Measurements from ENCODE around the gene PCDHB2. TPM values are rescaled to one million over a fixed set of nuclear protein-coding genes. Genes with fewer than 3 reads are reported as not detected.
"Not testable (repeated sequence)": the region's sequence is repeated elsewhere in the genome, so short reads cannot be mapped to it uniquely, and the experiment has no call there.

Gene PCDHB2
- total RNA-seq, result 1 to 10 TPM; 5.2 to 5.8 TPM
- polyA plus RNA-seq (ENCODE audit: insufficient read length in 2 of 2), result 10 to 100 TPM; 10.3 to 10.8 TPM
- long read RNA-seq, donor 1, full-length matches to known transcripts, result 11 of 11 reads
- long read RNA-seq, donor 1, partial matches to known transcripts, result 0 of 11 reads
- long read RNA-seq, donor 1, other reads (novel, unspliced or antisense), result 0 of 11 reads
- long read RNA-seq, donor 2, full-length matches to known transcripts, result 7 of 7 reads
- long read RNA-seq, donor 2, partial matches to known transcripts, result 0 of 7 reads
- long read RNA-seq, donor 2, other reads (novel, unspliced or antisense), result 0 of 7 reads
- long read RNA-seq, donor 3, full-length matches to known transcripts, result 11 of 11 reads
- long read RNA-seq, donor 3, partial matches to known transcripts, result 0 of 11 reads
- long read RNA-seq, donor 3, other reads (novel, unspliced or antisense), result 0 of 11 reads
- long read RNA-seq, donor 4, full-length matches to known transcripts, result 3 of 3 reads
- long read RNA-seq, donor 4, partial matches to known transcripts, result 0 of 3 reads
- long read RNA-seq, donor 4, other reads (novel, unspliced or antisense), result 0 of 3 reads

- 14% methylated on average over 25 of the region's 29 CpGs for WGBS (ENCODE audit: insufficient coverage)
- Histone ChIP-seq H3K27ac (ENCODE audit: low read depth, low read length) (no peak within 1 kb of the TSS), H3K4me3 (ENCODE audit: low read depth, low read length) (peak within 1 kb of the TSS; percentile 29), H3K36me3 (ENCODE audit: control insufficient read depth, insufficient read depth, low read length) (no peaks in the 10 kb centered on the region), H3K4me1 (ENCODE audit: control insufficient read depth, insufficient read depth, low read length) (no peaks in the 10 kb centered on the region), H3K9me3 (ENCODE audit: control insufficient read depth, insufficient read depth, low read length) (peaks cover 3% of the 10 kb centered on the region), H3K27me3 (ENCODE audit: control insufficient read depth, insufficient read depth, low read length) (peaks cover 7% of the 10 kb centered on the region)
- peak in 2 of 6 donors; percentile 60 to 81 for DNase-seq (ENCODE audit: low read depth in 4 of 6, low spot score in 6 of 6)
Measured at GRCh38 chr5:141094481-141095262, at the start of gene PCDHB2. Gene PCDHB2, plus strand, starts transcription at chr5:141094615. Its CDS starts 176 bp downstream, at chr5:141094791.

GRCh38 chr5:141050622-141051520, 43.5 kb upstream of the PCDHB2 start, which contains the start of gene PCDHB1:
Gene PCDHB1, plus strand, starts transcription at chr5:141051374. Its CDS starts 97 bp downstream, at chr5:141051471.
- Histone ChIP-seq H3K27me3 (ENCODE audit: control insufficient read depth, insufficient read depth, low read length) (peaks cover 36% of the 10 kb centered on the region), H3K36me3 (ENCODE audit: control insufficient read depth, insufficient read depth, low read length) (no peaks in the 10 kb centered on the region), H3K27ac (ENCODE audit: low read depth, low read length) (no peak within 1 kb of the TSS), H3K9me3 (ENCODE audit: control insufficient read depth, insufficient read depth, low read length) (no peaks in the 10 kb centered on the region), H3K4me1 (ENCODE audit: control insufficient read depth, insufficient read depth, low read length) (peaks cover 8% of the 10 kb centered on the region), H3K4me3 (ENCODE audit: low read depth, low read length) (peak within 1 kb of the TSS; percentile 28)
- 13% methylated on average over 14 of the region's 20 CpGs for WGBS (ENCODE audit: insufficient coverage)
- peak in 3 of 6 donors; percentile 1 to 32 (median 3) for DNase-seq (ENCODE audit: low read depth in 4 of 6, low spot score in 6 of 6)

DNA sequence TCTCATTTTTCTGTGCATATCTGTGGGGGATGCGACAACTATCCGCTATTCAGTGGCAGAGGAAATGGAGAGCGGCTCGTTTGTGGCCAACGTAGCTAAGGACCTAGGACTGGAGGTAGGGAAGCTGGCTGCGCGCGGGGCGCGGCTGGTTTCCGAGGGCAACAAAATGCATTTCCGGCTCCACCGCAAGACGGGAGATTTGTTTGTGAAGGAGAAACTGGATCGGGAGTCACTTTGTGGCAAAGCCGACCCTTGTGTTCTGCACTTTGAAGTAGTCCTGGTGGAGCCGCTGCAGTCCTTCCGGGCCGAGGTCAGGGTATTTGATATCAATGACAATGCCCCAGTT, 42.9 kb upstream of the PCDHB2 start:
- no peaks in the 10 kb centered on the region for H3K36me3 ChIP-seq (ENCODE audit: control insufficient read depth, insufficient read depth, low read length)
- peaks cover 33% of the 10 kb centered on the region for H3K27me3 ChIP-seq (ENCODE audit: control insufficient read depth, insufficient read depth, low read length)
- DNase-seq (ENCODE audit: low read depth in 4 of 6, low spot score in 6 of 6), result no peak
- H3K4me3 ChIP-seq (ENCODE audit: low read depth, low read length), result peak overlapping the region; percentile 28
- H3K27ac ChIP-seq (ENCODE audit: low read depth, low read length), result no peak overlapping the region
- H3K4me1 ChIP-seq (ENCODE audit: control insufficient read depth, insufficient read depth, low read length), result peaks cover 8% of the 10 kb centered on the region
- no peaks in the 10 kb centered on the region for H3K9me3 ChIP-seq (ENCODE audit: control insufficient read depth, insufficient read depth, low read length)
- 4% methylated on average over 19 of the region's 19 CpGs for WGBS (ENCODE audit: insufficient coverage)

DNA sequence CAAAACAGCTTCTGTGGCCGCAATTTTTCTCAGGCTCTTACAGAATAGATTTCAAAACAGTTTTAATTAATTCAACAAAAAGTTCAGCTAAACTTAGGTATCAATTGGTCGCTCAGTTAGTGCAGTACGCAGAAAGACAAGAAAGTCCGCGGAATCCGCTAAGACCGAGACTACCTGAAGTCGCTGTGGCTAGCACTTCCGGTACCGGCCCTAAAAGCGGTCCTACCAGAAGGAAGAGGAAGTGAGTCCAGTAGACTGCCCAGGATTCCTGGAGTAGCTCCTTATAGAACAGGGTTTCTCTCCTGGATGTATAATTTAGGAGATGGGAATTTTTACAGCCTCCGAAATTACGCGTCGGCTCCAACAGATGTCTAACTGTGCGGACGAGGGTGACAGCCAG, 16.6 kb upstream of the PCDHB2 start:
- Histone ChIP-seq H3K9me3 (ENCODE audit: control insufficient read depth, insufficient read depth, low read length) (no peaks in the 10 kb centered on the region), H3K36me3 (ENCODE audit: control insufficient read depth, insufficient read depth, low read length) (no peaks in the 10 kb centered on the region), H3K27me3 (ENCODE audit: control insufficient read depth, insufficient read depth, low read length) (peaks cover 8% of the 10 kb centered on the region), H3K4me3 (ENCODE audit: low read depth, low read length) (no peak overlapping the region), H3K27ac (ENCODE audit: low read depth, low read length) (no peak overlapping the region), H3K4me1 (ENCODE audit: control insufficient read depth, insufficient read depth, low read length) (no peaks in the 10 kb centered on the region)
- whole genome bisulfite sequencing (ENCODE audit: insufficient coverage), result 41% methylated on average over 16 of the region's 17 CpGs
- no peak for DNase-seq (ENCODE audit: low read depth in 4 of 6, low spot score in 6 of 6)

DNA sequence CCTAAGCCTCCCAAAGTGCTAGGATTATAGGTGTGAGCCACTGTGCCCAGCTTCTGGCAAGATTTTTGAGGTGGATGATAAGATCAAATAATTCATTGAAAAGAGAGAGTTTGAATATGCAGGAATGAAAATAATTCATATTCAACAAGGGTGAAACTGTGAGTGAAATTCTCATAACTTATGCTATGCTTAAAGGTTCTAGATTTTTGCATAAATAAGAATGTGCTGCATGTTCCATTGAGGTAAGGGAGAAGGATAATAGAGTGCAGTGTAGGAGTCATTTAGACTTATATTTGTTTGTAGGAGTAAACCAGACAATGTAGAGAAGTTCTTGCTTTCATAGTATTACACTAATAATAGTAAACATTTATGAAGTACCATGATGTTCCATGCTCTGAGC, 12.2 kb upstream of the PCDHB2 start:
- Histone ChIP-seq H3K4me3 (ENCODE audit: low read depth, low read length) (no peak overlapping the region), H3K9me3 (ENCODE audit: control insufficient read depth, insufficient read depth, low read length) (peaks cover 3% of the 10 kb centered on the region), H3K36me3 (ENCODE audit: control insufficient read depth, insufficient read depth, low read length) (no peaks in the 10 kb centered on the region), H3K4me1 (ENCODE audit: control insufficient read depth, insufficient read depth, low read length) (no peaks in the 10 kb centered on the region), H3K27ac (ENCODE audit: low read depth, low read length) (no peak overlapping the region), H3K27me3 (ENCODE audit: control insufficient read depth, insufficient read depth, low read length) (peaks cover 6% of the 10 kb centered on the region)
- DNase-seq (ENCODE audit: low read depth in 4 of 6, low spot score in 6 of 6), result no peak

DNA sequence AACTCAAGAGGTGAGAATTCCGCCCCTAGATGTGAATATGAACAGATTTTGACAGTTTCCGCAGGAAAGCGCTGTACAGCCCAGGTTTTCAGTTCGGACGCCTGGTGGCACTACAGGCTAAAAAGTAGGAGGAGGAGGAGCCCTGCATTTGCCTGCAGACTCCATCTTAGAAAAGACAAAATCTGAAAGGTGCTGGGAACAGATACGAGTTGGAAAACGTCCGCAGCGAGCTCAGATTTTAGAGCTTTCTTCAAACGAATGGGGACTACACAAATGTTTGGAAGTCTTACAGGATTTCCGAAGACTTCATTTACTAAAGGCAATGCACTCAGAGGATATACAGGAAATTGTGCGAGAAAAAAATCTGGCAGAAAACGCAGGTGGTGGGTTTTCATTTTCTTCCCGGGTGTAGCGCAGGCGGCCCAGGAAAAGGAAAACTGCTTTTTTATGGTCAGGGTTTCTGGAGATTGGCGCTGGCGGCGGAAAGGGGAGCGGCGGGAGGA, 9.9 kb upstream of the PCDHB2 start:
- no peaks in the 10 kb centered on the region for H3K4me1 ChIP-seq (ENCODE audit: control insufficient read depth, insufficient read depth, low read length)
- WGBS (ENCODE audit: insufficient coverage), result 8% methylated on average over 16 of the region's 21 CpGs
- no peak overlapping the region for H3K27ac ChIP-seq (ENCODE audit: low read depth, low read length)
- H3K9me3 ChIP-seq (ENCODE audit: control insufficient read depth, insufficient read depth, low read length), result peaks cover 4% of the 10 kb centered on the region
- H3K36me3 ChIP-seq (ENCODE audit: control insufficient read depth, insufficient read depth, low read length), result no peaks in the 10 kb centered on the region
- DNase-seq (ENCODE audit: low read depth in 4 of 6, low spot score in 6 of 6), result peak in 2 of 6 donors; percentile 37 to 69
- H3K27me3 ChIP-seq (ENCODE audit: control insufficient read depth, insufficient read depth, low read length), result no peaks in the 10 kb centered on the region
- no peak overlapping the region for H3K4me3 ChIP-seq (ENCODE audit: low read depth, low read length)

DNA sequence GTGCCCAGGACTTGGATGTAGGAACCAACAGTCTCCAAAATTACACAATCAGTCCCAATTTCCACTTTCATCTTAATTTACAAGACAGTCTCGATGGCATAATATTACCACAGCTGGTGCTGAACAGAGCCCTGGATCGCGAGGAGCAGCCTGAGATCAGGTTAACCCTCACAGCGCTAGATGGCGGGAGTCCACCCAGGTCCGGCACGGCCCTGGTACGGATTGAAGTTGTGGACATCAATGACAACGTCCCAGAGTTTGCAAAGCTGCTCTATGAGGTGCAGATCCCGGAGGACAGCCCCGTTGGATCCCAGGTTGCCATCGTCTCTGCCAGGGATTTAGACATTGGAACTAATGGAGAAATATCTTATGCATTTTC, 837 bp downstream of the PCDHB2 start:
- Histone ChIP-seq H3K4me3 (ENCODE audit: low read depth, low read length) (peak overlapping the region; percentile 29), H3K36me3 (ENCODE audit: control insufficient read depth, insufficient read depth, low read length) (no peaks in the 10 kb centered on the region), H3K9me3 (ENCODE audit: control insufficient read depth, insufficient read depth, low read length) (peaks cover 3% of the 10 kb centered on the region), H3K4me1 (ENCODE audit: control insufficient read depth, insufficient read depth, low read length) (no peaks in the 10 kb centered on the region), H3K27me3 (ENCODE audit: control insufficient read depth, insufficient read depth, low read length) (peaks cover 7% of the 10 kb centered on the region), H3K27ac (ENCODE audit: low read depth, low read length) (no peak overlapping the region)
- DNase-seq (ENCODE audit: low read depth in 4 of 6, low spot score in 6 of 6), result no peak
- 30% methylated on average over 11 of the region's 12 CpGs for WGBS (ENCODE audit: insufficient coverage)

DNA sequence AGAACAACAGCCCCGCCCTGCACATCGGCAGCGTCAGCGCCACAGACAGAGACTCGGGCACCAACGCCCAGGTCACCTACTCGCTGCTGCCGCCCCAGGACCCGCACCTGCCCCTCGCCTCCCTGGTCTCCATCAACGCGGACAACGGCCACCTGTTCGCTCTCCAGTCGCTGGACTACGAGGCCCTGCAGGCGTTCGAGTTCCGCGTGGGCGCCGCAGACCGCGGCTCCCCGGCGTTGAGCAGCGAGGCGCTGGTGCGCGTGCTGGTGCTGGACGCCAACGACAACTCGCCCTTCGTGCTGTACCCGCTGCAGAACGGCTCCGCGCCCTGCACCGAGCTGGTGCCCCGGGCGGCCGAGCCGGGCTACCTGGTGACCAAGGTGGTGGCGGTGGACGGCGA, 1.8 kb downstream of the PCDHB2 start:
- H3K27ac ChIP-seq (ENCODE audit: low read depth, low read length); H3K4me1 ChIP-seq (ENCODE audit: control insufficient read depth, insufficient read depth, low read length); H3K27me3 ChIP-seq (ENCODE audit: control insufficient read depth, insufficient read depth, low read length); H3K9me3 ChIP-seq (ENCODE audit: control insufficient read depth, insufficient read depth, low read length); H3K36me3 ChIP-seq (ENCODE audit: control insufficient read depth, insufficient read depth, low read length); DNase-seq (ENCODE audit: low read depth in 4 of 6, low spot score in 6 of 6); H3K4me3 ChIP-seq (ENCODE audit: low read depth, low read length): not testable (repeated sequence)
- WGBS (ENCODE audit: insufficient coverage), result 25% methylated on average over 19 of the region's 46 CpGs

DNA sequence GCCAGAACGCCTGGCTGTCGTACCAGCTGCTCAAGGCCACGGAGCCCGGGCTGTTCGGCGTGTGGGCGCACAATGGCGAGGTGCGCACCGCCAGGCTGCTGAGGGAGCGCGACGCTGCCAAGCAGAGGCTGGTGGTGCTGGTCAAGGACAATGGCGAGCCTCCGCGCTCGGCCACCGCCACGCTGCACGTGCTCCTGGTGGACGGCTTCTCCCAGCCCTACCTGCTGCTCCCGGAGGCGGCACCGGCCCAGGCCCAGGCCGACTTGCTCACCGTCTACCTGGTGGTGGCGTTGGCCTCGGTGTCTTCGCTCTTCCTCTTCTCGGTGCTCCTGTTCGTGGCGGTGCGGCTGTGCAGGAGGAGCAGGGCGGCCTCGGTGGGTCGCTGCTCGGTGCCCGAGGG, 2.2 kb downstream of the PCDHB2 start:
- H3K36me3 ChIP-seq (ENCODE audit: control insufficient read depth, insufficient read depth, low read length); H3K27me3 ChIP-seq (ENCODE audit: control insufficient read depth, insufficient read depth, low read length); H3K9me3 ChIP-seq (ENCODE audit: control insufficient read depth, insufficient read depth, low read length): not testable (repeated sequence)

More for the DNA sequence above, 2.2 kb downstream of the PCDHB2 start:
- H3K4me1 ChIP-seq (ENCODE audit: control insufficient read depth, insufficient read depth, low read length); H3K4me3 ChIP-seq (ENCODE audit: low read depth, low read length); DNase-seq (ENCODE audit: low read depth in 4 of 6, low spot score in 6 of 6); H3K27ac ChIP-seq (ENCODE audit: low read depth, low read length): not testable (repeated sequence)
- WGBS (ENCODE audit: insufficient coverage), result 15% methylated on average over 22 of the region's 38 CpGs
